H1 (cell line): ENCODE results near the gene BRD4. TPM values are rescaled to one million over a fixed set of nuclear protein-coding genes. Genes with fewer than 3 reads are reported as not detected.

ENCODE experiments used
- CTCF ChIA-PET: fragments of 300-600 bp; sonication (Branson Sonifier 250); formaldehyde crosslinking; loops from one replicate; lab custom pipeline; 2021; ENCODE audit not compliant: partially characterized antibody; lab: Charles Lee
- POLR2A ChIA-PET: fragments of 300-600 bp; sonication (Branson Sonifier 250); formaldehyde crosslinking; loops from one replicate; lab custom pipeline; 2021; ENCODE audit warnings: inconsistent platforms; ENCODE audit not compliant: partially characterized antibody; lab: Charles Lee
- DNase-seq, 2 experiments: peaks; one replicate each; pipeline versions ENCODE4 v3.0.0 to v3.0.0-alpha.2; 2010 to 2022; ENCODE audit warnings: low spot score in 2 of 2, low read depth in 1 of 2, mixed read lengths in 1 of 2
- FAIRE-seq: peaks from 2 replicates; lab custom pipeline; 2011; peaks lifted over from hg19 to GRCh38; lab: Jason Lieb, UNC
- H2AFZ ChIP-seq: 2 replicates; pipeline ENCODE4 v1.8.1; 2012; ENCODE audit warnings: low read length, inconsistent platforms
- H2AK5ac ChIP-seq: 2 replicates; pipeline ENCODE4 v1.6.1; 2013; ENCODE audit warnings: low read depth, low read length
- H2BK120ac ChIP-seq: replicated peaks from 2 replicates; pipeline ENCODE3; 2013; ENCODE audit warnings: low read depth, low read length, inconsistent platforms
- H2BK12ac ChIP-seq: 2 replicates; pipeline ENCODE4 v1.6.1; 2013; ENCODE audit warnings: low read depth, low read length
- H2BK15ac ChIP-seq: 2 replicates; pipeline ENCODE4 v1.6.1; 2013; ENCODE audit warnings: low read length
- H2BK20ac ChIP-seq: 2 replicates; pipeline ENCODE4 v1.6.1; 2013; ENCODE audit warnings: low read length
- H2BK5ac ChIP-seq: 2 replicates; pipeline ENCODE4 v1.6.1; 2013; ENCODE audit warnings: low read depth, low read length
- H3K14ac ChIP-seq: 2 replicates; pipeline ENCODE4 v1.6.1; 2013; ENCODE audit warnings: inconsistent platforms; ENCODE audit not compliant: insufficient read length
- H3K18ac ChIP-seq: 2 replicates; pipeline ENCODE4 v1.6.1; 2013; ENCODE audit warnings: low read length; ENCODE audit errors: extremely low read depth
- H3K23ac ChIP-seq: 2 replicates; pipeline ENCODE4 v1.6.1; 2013; ENCODE audit warnings: inconsistent platforms; ENCODE audit not compliant: insufficient read length
- H3K23me2 ChIP-seq: 2 replicates; pipeline ENCODE4 v1.6.1; 2013; ENCODE audit warnings: low read depth, low read length
- H3K27ac ChIP-seq: 2 replicates; pipeline ENCODE4 v1.6.1; 2011; ENCODE audit warnings: low read depth, low read length, inconsistent platforms
- H3K27me3 ChIP-seq, 4 experiments: replicated peaks in 1 of 4; 1 replicate in 1 of 4; 2 replicates in 3 of 4; pipeline versions ENCODE4 v1.6.1 to v1.8.1; 2011 to 2013; ENCODE audit warnings: low read length in 3 of 4, mild to moderate bottlenecking in 3 of 4, inconsistent platforms in 2 of 4, mixed read lengths in 2 of 4, moderate library complexity in 1 of 4; ENCODE audit not compliant: control insufficient read depth in 3 of 4, insufficient read depth in 3 of 4; ENCODE audit errors: extremely low read depth in 1 of 4
- H3K36me3 ChIP-seq, 4 experiments: 2 replicates each; pipeline versions ENCODE4 v1.6.1 to v1.8.1; 2011 to 2013; ENCODE audit warnings: mild to moderate bottlenecking in 4 of 4, low read length in 3 of 4, moderate library complexity in 2 of 4, control low read depth in 1 of 4, inconsistent platforms in 1 of 4; ENCODE audit not compliant: insufficient read depth in 4 of 4, control insufficient read depth in 2 of 4
- H3K4ac ChIP-seq: replicated peaks from 2 replicates; pipeline ENCODE3; 2013; ENCODE audit warnings: low read length, low read depth, mixed read lengths, inconsistent platforms; ENCODE audit not compliant: insufficient read length
- H3K4me1 ChIP-seq, 4 experiments: replicated peaks in 1 of 4; 1 replicate in 1 of 4; 2 replicates in 3 of 4; pipeline versions ENCODE4 v1.6.1 to v1.8.1; 2011 to 2013; ENCODE audit warnings: low read length in 3 of 4, inconsistent platforms in 2 of 4, mixed read lengths in 1 of 4; ENCODE audit not compliant: insufficient read depth in 4 of 4, control insufficient read depth in 3 of 4
- H3K4me2 ChIP-seq, 2 experiments: 2 replicates each; pipeline versions ENCODE4 v1.6.1 to v1.8.1; 2011 to 2013; ENCODE audit warnings: low read depth in 2 of 2, low read length in 2 of 2, control low read depth in 1 of 2, inconsistent platforms in 1 of 2, mild to moderate bottlenecking in 1 of 2; ENCODE audit not compliant: insufficient read depth in 1 of 2
- H3K4me3 ChIP-seq, 4 experiments: fragments of 200-600, 300-600 bp in 1 of 4; sonication (generic), shearing (Covaris generic), sonication (Bioruptor Twin) in 1 of 4; 2 replicates each; pipeline versions ENCODE4 v1.5.1 to v1.8.1; 2011 to 2016; ENCODE audit warnings: low read length in 4 of 4, low read depth in 3 of 4, control low read depth in 2 of 4, inconsistent platforms in 2 of 4, mild to moderate bottlenecking in 2 of 4, mixed read lengths in 1 of 4, moderate library complexity in 1 of 4; ENCODE audit not compliant: insufficient read depth in 2 of 4; ENCODE audit errors: extremely low read depth in 1 of 4
- H3K56ac ChIP-seq: replicated peaks from 2 replicates; pipeline ENCODE3; 2013; ENCODE audit warnings: low read depth, mild to moderate bottlenecking, mixed read lengths, low read length, inconsistent platforms; ENCODE audit not compliant: insufficient read length
- H3K79me1 ChIP-seq: 2 replicates; pipeline ENCODE4 v1.6.1; 2013; ENCODE audit warnings: low read depth, low read length, control low read depth
- H3K79me2 ChIP-seq, 2 experiments: 2 replicates each; pipeline versions ENCODE4 v1.6.1 to v1.8.1; 2012 to 2013; ENCODE audit warnings: low read length in 2 of 2, mild to moderate bottlenecking in 2 of 2, inconsistent platforms in 1 of 2; ENCODE audit not compliant: insufficient read depth in 2 of 2, control insufficient read depth in 1 of 2
- H3K9ac ChIP-seq, 4 experiments: replicated peaks in 1 of 4; 1 replicate in 1 of 4; 2 replicates in 3 of 4; pipeline versions ENCODE4 v1.6.1 to v1.8.1; 2011 to 2013; ENCODE audit warnings: low read depth in 3 of 4, low read length in 3 of 4, control low read depth in 2 of 4, mild to moderate bottlenecking in 2 of 4, moderate library complexity in 2 of 4, inconsistent platforms in 1 of 4; ENCODE audit errors: extremely low read depth in 1 of 4
- H3K9me3 ChIP-seq, 2 experiments: 2 replicates each; pipeline versions ENCODE4 v1.6.1 to v1.8.1; 2012 to 2013; ENCODE audit warnings: mild to moderate bottlenecking in 2 of 2, moderate library complexity in 2 of 2, control low read depth in 1 of 2, inconsistent platforms in 1 of 2, low read depth in 1 of 2, low read length in 1 of 2, mixed read lengths in 1 of 2; ENCODE audit not compliant: insufficient read depth in 2 of 2
- H4K20me1 ChIP-seq, 2 experiments: replicated peaks in 1 of 2; 2 replicates each; pipeline versions ENCODE3 to v1.8.1; 2011 to 2013; ENCODE audit warnings: inconsistent platforms in 2 of 2, low read length in 2 of 2, mild to moderate bottlenecking in 1 of 2; ENCODE audit not compliant: insufficient read depth in 2 of 2, control insufficient read depth in 1 of 2
- H4K5ac ChIP-seq: 2 replicates; pipeline ENCODE4 v1.6.1; 2013; ENCODE audit warnings: low read length, low read depth, mixed read lengths, inconsistent platforms; ENCODE audit not compliant: insufficient read length
- H4K8ac ChIP-seq: 2 replicates; pipeline ENCODE4 v1.8.0; 2013; ENCODE audit warnings: mild to moderate bottlenecking, moderate library complexity, low read length, inconsistent platforms; ENCODE audit not compliant: insufficient read depth; ENCODE audit errors: extremely low read depth
- H4K91ac ChIP-seq: replicated peaks from 2 replicates; pipeline ENCODE3; 2013; ENCODE audit warnings: low read length, mixed read lengths, inconsistent platforms; ENCODE audit not compliant: insufficient read length
- NRF1 ChIP-seq: IDR thresholded peaks from 2 replicates; pipeline ENCODE4 v1.6.1; 2011; ENCODE audit warnings: mild to moderate bottlenecking, low read depth, low read length, improper control_type of control experiment
- ZNF274 ChIP-seq: IDR thresholded peaks from 2 replicates; pipeline ENCODE4 v1.7.0; 2012; ENCODE audit warnings: low read length, borderline replicate concordance; ENCODE audit errors: extremely low read depth
- WGBS, 2 experiments: shearing (Covaris generic) in 1 of 2; methylation state at CpG; one replicate each; pipeline versions ENCODE4 v1.1.6 to v1.1.7; 2013 to 2015; ENCODE audit warnings: low lambda C conversion rate in 2 of 2, mixed read lengths in 2 of 2, inconsistent platforms in 1 of 2, low coverage in 1 of 2, missing lambda C conversion rate in 1 of 2; ENCODE audit not compliant: insufficient replicate concordance in 2 of 2, insufficient coverage in 1 of 2, insufficient read length in 1 of 2; ENCODE audit errors: extremely low coverage in 1 of 2, missing lambda C conversion rate in 1 of 2; 5-methylcytosine and 5-hydroxymethylcytosine counted together
- polyA plus RNA-seq, 7 experiments: library from polyadenylated mRNA; depleted of rRNA in 3 of 7; stranded (reverse) in 5 of 7; unstranded in 2 of 7; fragments of >200 nt in 5 of 7; fragments of 200-250 nt in 2 of 7; gene quantifications; 1 replicate in 5 of 7; 2 replicates in 1 of 7; 4 replicates in 1 of 7; pipeline versions ENCODE4 v1.2.1 to v1.2.3, GENCODE V29; 2011 to 2013; ENCODE audit warnings: missing spikeins in 2 of 7, mixed read lengths in 2 of 7
- total RNA-seq: library from RNA; stranded (reverse); fragmentation: NEBNext Ultra II Directional; extraction: Animal tissue kit (Norgen Biotek cat#: 25700); gene quantifications from 2 replicates; pipeline ENCODE4 v1.2.1, GENCODE V29; 2021

The BRD4 gene
- total and polyA plus RNA-seq, 2 of the 8 experiments (the other 6 are each of a cell fraction or from before 2014, with no cell fraction given) = 14.1 to 146 TPM

- Histone ChIP-seq H2AK5ac (no peak overlapping the region), H2BK12ac (no peak overlapping the region), H3K56ac (no peak overlapping the region), H2BK5ac (no peak overlapping the region), H3K23me2 (no peaks in the 10 kb centered on the region), H3K9me3 (no peaks in the 10 kb centered on the region), H4K91ac (no peak overlapping the region), H3K9ac (no peak overlapping the region), H3K4ac (no peak overlapping the region), H3K79me1 (peaks cover 23% of the 10 kb centered on the region), H4K8ac (no peak overlapping the region), H3K4me2 (no peak overlapping the region), H3K14ac (no peak overlapping the region), H3K4me3 (no peak overlapping the region), H2BK120ac (no peak overlapping the region), H3K79me2 (peaks cover 92 to 99% of the 10 kb centered on the region in 2 experiments), H2BK15ac (no peak overlapping the region), H3K4me1 (peaks cover 3 to 16% (median 8%) of the 10 kb centered on the region in 4 experiments), H4K5ac (no peak overlapping the region), H4K20me1 (peaks cover 57 to 62% of the 10 kb centered on the region in 2 experiments), H3K27me3 (no peaks in the 10 kb centered on the region), H3K23ac (no peak overlapping the region), H2AFZ (no peak overlapping the region), H3K36me3 (no peaks in the 10 kb centered on the region), H3K27ac (no peak overlapping the region), H2BK20ac (no peak overlapping the region), H3K18ac (no peak overlapping the region)
- POLR2A ChIA-PET = interaction anchor here (1.1 to 5.1 kb wide), 6 partner anchors 12 to 102 kb away, joined by 3 to 27 read pairs (median 4); partner anchors contain the start of genes AKAP8L and BRD4
- CTCF ChIA-PET = interaction anchor here (1.2 to 1.7 kb wide), 2 partner anchors 18 to 53 kb away, joined by 3 to 6 read pairs; no protein-coding TSS in a partner anchor
- FAIRE-seq (no peak), DNase-seq (no peak)
- WGBS, 2 experiments = 100% methylated on average over 2 of the region's 2 CpGs; no CpG with 5 or more reads in 1 of the 2 experiments
- TF ChIP-seq NRF1 (no peak), ZNF274 (no peak)
Measured at GRCh38 chr19:15316498-15316897, 15.8 kb downstream of the BRD4 start.
